ENCODE results near the gene POP4. TPM values are rescaled to one million over a fixed set of nuclear protein-coding genes. Genes with fewer than 3 reads are reported as not detected.

Gene POP4
- total RNA-seq, 1 donor from 2014 or later = 46.2 TPM

DNA sequence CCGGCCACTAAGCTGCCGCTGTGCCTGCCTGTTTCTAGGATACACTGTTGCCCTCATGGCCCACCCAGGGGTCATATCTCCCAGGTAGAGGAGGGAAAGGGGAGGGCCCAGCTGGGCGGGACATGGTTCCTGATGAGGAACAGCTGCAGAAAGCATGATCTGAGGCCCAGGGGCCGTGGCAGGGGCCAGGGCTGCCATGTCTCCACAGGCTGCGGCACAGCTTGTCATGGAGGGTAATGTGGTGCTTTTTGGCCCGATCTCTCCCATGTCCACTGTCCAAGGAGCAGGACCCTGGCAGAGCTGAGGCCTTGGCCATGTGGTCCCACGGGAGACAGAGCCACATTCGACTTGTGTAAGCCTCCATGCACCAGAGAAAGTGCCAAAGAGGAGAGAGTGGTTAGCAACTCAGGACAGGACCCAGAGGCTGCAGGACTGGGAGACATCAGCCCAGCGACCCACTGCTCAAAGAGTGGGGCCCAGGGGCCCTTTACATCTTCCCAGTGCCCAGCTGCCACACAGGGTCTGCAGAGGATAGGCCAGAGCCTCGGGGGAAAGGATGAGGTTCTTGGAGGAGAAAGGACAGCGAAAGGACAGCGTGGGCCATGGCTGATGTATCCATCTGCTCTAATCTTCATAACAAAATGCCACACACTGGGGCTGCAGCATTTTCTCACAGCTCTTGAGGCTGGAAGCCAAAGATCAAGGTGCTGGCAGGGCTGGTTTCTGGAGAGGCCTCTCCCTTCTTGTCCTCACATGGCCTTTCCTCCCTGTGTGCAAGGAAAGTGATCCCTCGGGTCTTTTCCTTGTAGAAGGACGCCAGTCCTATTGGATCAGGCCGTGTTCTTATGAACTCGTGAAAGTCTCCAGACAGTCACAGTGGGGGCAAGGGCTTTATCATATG lies 11.5 kb downstream of the POP4 start:
- Mint-ChIP-seq H3K36me3 (peaks cover 17% of the 10 kb centered on the region), H3K4me3 (no peak overlapping the region), H3K27me3 (ENCODE audit: low read depth) (peaks cover 16% of the 10 kb centered on the region), H3K27ac (no peak overlapping the region), H3K4me1 (no peaks in the 10 kb centered on the region), H3K9me3 (no peaks in the 10 kb centered on the region)
- no peak for TF ChIP-seq CTCF (IDR thresholded peaks at IDR 0.05; ENCODE audit: unreplicated experiment)
- DNase-seq (ENCODE audit: low spot score in 2 of 2, unreplicated experiment in 2 of 2) = no peak

GRCh38 chr19:29618434-29618833 lies 12.4 kb downstream of the POP4 start:
- Mint-ChIP-seq H3K27me3 (ENCODE audit: low read depth) (peaks cover 16% of the 10 kb centered on the region), H3K4me3 (no peak overlapping the region), H3K36me3 (peaks cover 10% of the 10 kb centered on the region), H3K9me3 (no peaks in the 10 kb centered on the region), H3K27ac (no peak overlapping the region), H3K4me1 (no peaks in the 10 kb centered on the region)
- DNase-seq (ENCODE audit: low spot score in 2 of 2, unreplicated experiment in 2 of 2) = no peak
- no peak for TF ChIP-seq CTCF (IDR thresholded peaks at IDR 0.05; ENCODE audit: unreplicated experiment)

DNA sequence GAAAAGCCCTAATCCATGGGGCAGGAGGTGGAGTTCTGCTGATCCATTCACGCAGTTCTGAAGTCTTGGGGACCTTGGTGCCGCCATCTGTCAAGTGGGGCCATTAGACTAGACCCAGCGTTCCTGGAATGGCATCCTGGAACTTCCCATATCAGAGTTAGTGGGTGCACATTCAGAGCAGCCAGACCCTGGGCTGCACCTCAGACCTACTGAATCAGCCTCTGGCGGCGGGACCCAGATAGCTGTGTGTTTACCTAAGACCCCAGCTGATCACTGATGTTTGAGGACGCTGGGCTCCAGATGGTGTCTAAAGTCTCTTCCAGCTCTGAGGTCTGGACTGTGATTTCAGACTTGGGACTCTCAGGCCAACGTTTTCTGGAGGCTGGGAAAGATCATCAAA lies 12.8 kb downstream of the POP4 start:
- H3K27me3 Mint-ChIP-seq (ENCODE audit: low read depth) = peaks cover 16% of the 10 kb centered on the region
- no peak overlapping the region for H3K4me3 Mint-ChIP-seq
- DNase-seq (ENCODE audit: low spot score in 2 of 2, unreplicated experiment in 2 of 2) = no peak

GRCh38 chr19:29620931-29621351 lies 14.9 kb downstream of the POP4 start:
- Mint-ChIP-seq H3K27ac (no peak overlapping the region), H3K4me1 (no peaks in the 10 kb centered on the region), H3K9me3 (no peaks in the 10 kb centered on the region), H3K36me3 (peaks cover 3% of the 10 kb centered on the region), H3K27me3 (ENCODE audit: low read depth) (peaks cover 16% of the 10 kb centered on the region), H3K4me3 (no peak overlapping the region)
- no peak for TF ChIP-seq CTCF (IDR thresholded peaks at IDR 0.05; ENCODE audit: unreplicated experiment)
- no peak for DNase-seq (ENCODE audit: low spot score in 2 of 2, unreplicated experiment in 2 of 2)

More for the DNA sequence above, 12.8 kb downstream of the POP4 start:
- no peaks in the 10 kb centered on the region for H3K4me1 Mint-ChIP-seq
- H3K9me3 Mint-ChIP-seq = no peaks in the 10 kb centered on the region
- no peak overlapping the region for H3K27ac Mint-ChIP-seq
- no peak for TF ChIP-seq CTCF (IDR thresholded peaks at IDR 0.05; ENCODE audit: unreplicated experiment)
- peaks cover 10% of the 10 kb centered on the region for H3K36me3 Mint-ChIP-seq

DNA sequence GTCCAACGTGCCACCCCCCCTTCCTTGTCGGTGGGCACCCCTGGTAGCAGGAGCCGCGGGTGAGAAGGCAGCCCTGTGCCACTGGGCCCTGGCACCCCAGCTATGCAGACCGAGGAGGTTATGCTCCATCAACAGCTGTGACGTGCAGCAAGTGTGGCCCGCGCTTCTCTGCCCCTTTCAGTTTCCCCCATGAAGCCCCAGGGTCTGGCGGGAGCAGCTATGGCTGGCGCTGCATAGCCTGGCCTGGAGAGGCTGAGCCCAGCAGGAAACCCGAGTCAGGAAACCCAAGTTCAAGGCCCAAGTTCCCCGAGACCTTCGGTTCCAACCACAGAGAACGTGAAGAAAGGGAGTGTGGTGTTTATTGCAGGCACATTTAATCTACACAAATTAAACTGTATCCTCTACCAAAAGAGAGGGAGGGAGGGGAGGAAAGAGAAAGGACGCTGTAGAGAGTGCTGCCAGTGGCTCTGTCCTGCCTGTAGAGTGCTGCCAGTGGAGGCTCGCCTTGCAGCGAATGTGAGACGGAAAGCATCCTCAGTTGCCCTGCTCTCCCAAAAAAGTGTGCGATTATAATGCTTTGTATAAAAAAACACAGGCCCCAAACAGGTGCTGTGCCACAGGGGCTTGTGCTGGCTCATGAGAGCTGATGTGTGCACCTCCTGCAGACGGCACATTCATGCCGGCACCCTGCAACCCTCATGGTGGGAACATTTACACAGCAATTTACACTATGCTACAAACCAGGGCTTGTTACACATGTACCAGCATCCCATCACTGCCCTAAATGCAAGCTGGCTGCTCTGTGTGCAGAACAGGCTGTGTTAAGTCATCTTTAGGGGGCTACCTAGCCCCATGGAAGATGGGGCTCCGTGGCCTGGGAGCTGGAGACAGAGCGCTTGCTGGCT lies 16.3 kb downstream of the POP4 start:
- H3K27ac Mint-ChIP-seq = no peak overlapping the region
- no peak for DNase-seq (ENCODE audit: low spot score in 2 of 2, unreplicated experiment in 2 of 2)

More for the DNA sequence above, 16.3 kb downstream of the POP4 start:
- Mint-ChIP-seq H3K9me3 (no peaks in the 10 kb centered on the region), H3K27me3 (ENCODE audit: low read depth) (peaks cover 16% of the 10 kb centered on the region), H3K36me3 (no peaks in the 10 kb centered on the region), H3K4me3 (no peak overlapping the region), H3K4me1 (no peaks in the 10 kb centered on the region)
- TF ChIP-seq CTCF (IDR thresholded peaks at IDR 0.05; ENCODE audit: unreplicated experiment) = no peak
